ENCODE measurements around the gene CBX4.

DNA sequence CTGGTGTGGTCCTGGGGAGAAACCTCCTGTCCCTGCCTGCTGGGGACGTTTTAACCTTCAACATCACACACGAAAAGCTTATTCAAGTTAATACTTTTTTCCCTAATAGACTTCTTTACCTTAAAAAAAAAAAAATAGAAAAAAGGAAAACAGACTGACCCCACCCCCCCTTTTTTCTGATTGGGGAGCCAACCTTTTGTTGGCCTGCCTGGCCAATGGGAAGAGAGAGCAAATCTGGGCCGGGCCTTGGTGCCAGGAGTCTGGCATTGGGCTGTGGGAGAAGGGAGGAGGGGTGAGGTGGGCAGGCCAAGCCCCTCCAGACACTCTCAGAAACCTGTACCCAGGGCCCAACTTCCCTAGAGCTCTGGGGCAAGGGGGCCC, 45.3 kb downstream of the CBX4 start:
- TF ChIP-seq, protein P1, sequence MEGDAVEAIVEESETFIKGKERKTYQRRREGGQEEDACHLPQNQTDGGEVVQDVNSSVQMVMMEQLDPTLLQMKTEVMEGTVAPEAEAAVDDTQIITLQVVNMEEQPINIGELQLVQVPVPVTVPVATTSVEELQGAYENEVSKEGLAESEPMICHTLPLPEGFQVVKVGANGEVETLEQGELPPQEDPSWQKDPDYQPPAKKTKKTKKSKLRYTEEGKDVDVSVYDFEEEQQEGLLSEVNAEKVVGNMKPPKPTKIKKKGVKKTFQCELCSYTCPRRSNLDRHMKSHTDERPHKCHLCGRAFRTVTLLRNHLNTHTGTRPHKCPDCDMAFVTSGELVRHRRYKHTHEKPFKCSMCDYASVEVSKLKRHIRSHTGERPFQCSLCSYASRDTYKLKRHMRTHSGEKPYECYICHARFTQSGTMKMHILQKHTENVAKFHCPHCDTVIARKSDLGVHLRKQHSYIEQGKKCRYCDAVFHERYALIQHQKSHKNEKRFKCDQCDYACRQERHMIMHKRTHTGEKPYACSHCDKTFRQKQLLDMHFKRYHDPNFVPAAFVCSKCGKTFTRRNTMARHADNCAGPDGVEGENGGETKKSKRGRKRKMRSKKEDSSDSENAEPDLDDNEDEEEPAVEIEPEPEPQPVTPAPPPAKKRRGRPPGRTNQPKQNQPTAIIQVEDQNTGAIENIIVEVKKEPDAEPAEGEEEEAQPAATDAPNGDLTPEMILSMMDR (IDR thresholded peaks at IDR 0.05 in 4 of 5, conservative IDR thresholded peaks at IDR 0.05 in 1 of 5) = no peak
- no peak for TF ChIP-seq POLR2A (IDR thresholded peaks at IDR 0.05)

Data from gastrocnemius medialis (tissue), 4 donors.